ENCODE measurements around the gene NTM.

GRCh38 chr11:131530407-131530806 is 160.0 kb downstream of the NTM start:
- no peak for TF ChIP-seq CTCF (IDR thresholded peaks at IDR 0.05; ENCODE audit: low read depth, low read length, poor library complexity, severe bottlenecking)
- no peak for TF ChIP-seq EZH2phosphoT487 (IDR thresholded peaks at IDR 0.05; ENCODE audit: borderline replicate concordance, low read length)
